ENCODE measurements around the gene MNAT1. TPM values are rescaled to one million over a fixed set of nuclear protein-coding genes. Genes with fewer than 3 reads are reported as not detected.
"Not testable (repeated sequence)": the region's sequence is repeated elsewhere in the genome, so short reads cannot be mapped to it uniquely, and the experiment has no call there.

MNAT1 gene
- total and polyA plus RNA-seq, 2 experiments from 2014 or later: 34.4 to 60.9 TPM

DNA sequence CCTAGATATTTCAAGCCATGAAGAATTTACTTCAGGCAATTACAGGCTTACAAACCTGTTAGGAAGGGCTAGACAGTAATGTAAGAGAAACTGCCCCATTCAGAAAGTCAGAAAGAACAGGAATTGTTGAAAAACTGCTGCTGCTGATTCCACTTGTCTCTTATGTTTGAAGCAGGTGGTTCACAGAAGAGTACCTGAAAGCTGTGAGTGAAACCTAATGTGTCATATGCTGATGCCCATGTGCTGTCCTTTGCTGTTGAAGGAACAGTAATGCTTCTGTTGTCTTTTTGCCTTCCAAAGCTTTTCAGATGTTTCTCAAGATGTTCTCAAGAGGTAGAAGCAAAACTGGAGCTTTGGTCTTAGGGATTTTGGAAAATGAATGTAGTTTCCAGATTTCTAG is 39.0 kb downstream of the MNAT1 start:
- Histone ChIP-seq H3K9me3 (ENCODE audit: low read depth) (no peaks in the 10 kb centered on the region), H3K4me2 (no peak overlapping the region), H3K79me2 (peaks cover 85% of the 10 kb centered on the region), H3K27me3 (no peaks in the 10 kb centered on the region), H2AFZ (no peak overlapping the region), H3K9me2 (replicated peaks; ENCODE audit: insufficient read depth) (no peaks in the 10 kb centered on the region), H3K4me1 (ENCODE audit: insufficient read depth) (no peaks in the 10 kb centered on the region), H3K36me3 (replicated peaks; ENCODE audit: insufficient read depth, low read depth) (no peaks in the 10 kb centered on the region), H3K27ac (no peak overlapping the region), H4K20me1 (ENCODE audit: insufficient read depth, poor library complexity, severe bottlenecking) (peaks cover 2% of the 10 kb centered on the region), H3K4me3 (no peak overlapping the region)
- TF ChIP-seq EZH2phosphoT487 (IDR thresholded peaks at IDR 0.05; ENCODE audit: low read depth, severe bottlenecking, unreplicated experiment) (no peak), EZH2 (IDR thresholded peaks at IDR 0.05; ENCODE audit: borderline replicate concordance) (no peak), CTCF (IDR thresholded peaks at IDR 0.05; ENCODE audit: poor library complexity) (no peak)
- DNase-seq (ENCODE audit: low spot score): no peak

- Histone ChIP-seq H3K9me2 (replicated peaks; ENCODE audit: insufficient read depth) (no peaks in the 10 kb centered on the region), H3K9me3 (ENCODE audit: low read depth) (no peaks in the 10 kb centered on the region), H3K27me3 (no peaks in the 10 kb centered on the region), H3K4me1 (ENCODE audit: insufficient read depth) (no peaks in the 10 kb centered on the region), H3K79me2 (peaks cover 73% of the 10 kb centered on the region), H3K4me2 (no peak overlapping the region), H3K4me3 (no peak overlapping the region), H3K36me3 (replicated peaks; ENCODE audit: insufficient read depth, low read depth) (no peaks in the 10 kb centered on the region), H3K27ac (no peak overlapping the region), H2AFZ (no peak overlapping the region), H4K20me1 (ENCODE audit: insufficient read depth, poor library complexity, severe bottlenecking) (peaks cover 2% of the 10 kb centered on the region)
- TF ChIP-seq CTCF (IDR thresholded peaks at IDR 0.05; ENCODE audit: poor library complexity) (no peak), EZH2phosphoT487 (IDR thresholded peaks at IDR 0.05; ENCODE audit: low read depth, severe bottlenecking, unreplicated experiment) (no peak), EZH2 (IDR thresholded peaks at IDR 0.05; ENCODE audit: borderline replicate concordance) (no peak)
- DNase-seq (ENCODE audit: low spot score): no peak
Observed at GRCh38 chr14:60775296-60775695, 40.7 kb downstream of the MNAT1 start.

DNA sequence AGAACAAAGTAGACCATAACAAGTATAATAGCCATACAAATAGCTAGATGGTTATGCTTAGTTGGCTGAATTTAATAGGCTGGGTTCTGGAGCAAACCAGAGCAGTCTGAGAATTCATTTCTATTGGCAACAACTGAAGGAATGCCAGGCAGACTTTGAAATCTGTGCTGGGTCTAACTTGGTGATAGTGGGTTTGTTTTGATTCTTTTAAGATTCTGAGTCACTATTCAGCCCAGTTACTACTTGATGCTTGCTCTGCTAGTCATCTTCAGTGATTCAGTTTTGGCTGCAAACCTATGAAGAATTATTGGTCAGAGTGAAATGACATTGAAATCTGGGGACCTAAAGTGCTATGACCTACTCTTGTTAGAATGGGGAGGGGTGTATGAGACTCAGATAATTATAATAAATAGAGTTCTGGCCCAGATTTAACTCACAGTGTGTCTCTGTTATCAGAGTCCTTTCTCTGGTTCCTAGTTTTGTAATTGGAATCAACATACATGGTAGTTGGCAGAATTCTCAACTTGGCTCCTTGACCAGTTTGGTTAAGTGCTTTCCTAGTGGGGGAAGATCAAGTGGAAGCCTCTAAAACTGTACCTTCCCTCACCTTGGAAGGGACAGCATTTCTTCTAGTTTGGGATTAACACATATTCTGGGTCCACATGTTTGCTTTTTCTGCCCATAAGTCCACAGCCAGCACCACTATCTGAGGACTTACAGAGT is 43.5 kb downstream of the MNAT1 start:
- Histone ChIP-seq H3K27ac (no peak overlapping the region), H2AFZ (no peak overlapping the region), H3K4me3 (no peak overlapping the region), H3K36me3 (replicated peaks; ENCODE audit: insufficient read depth, low read depth) (no peaks in the 10 kb centered on the region), H3K4me1 (ENCODE audit: insufficient read depth) (no peaks in the 10 kb centered on the region), H3K27me3 (no peaks in the 10 kb centered on the region), H3K4me2 (no peak overlapping the region), H3K9me3 (ENCODE audit: low read depth) (no peaks in the 10 kb centered on the region), H3K79me2 (peaks cover 66% of the 10 kb centered on the region), H3K9me2 (replicated peaks; ENCODE audit: insufficient read depth) (no peaks in the 10 kb centered on the region), H4K20me1 (ENCODE audit: insufficient read depth, poor library complexity, severe bottlenecking) (peaks cover 2% of the 10 kb centered on the region)
- no peak for TF ChIP-seq CTCF (IDR thresholded peaks at IDR 0.05; ENCODE audit: poor library complexity)
- no peak for DNase-seq (ENCODE audit: low spot score)

DNA sequence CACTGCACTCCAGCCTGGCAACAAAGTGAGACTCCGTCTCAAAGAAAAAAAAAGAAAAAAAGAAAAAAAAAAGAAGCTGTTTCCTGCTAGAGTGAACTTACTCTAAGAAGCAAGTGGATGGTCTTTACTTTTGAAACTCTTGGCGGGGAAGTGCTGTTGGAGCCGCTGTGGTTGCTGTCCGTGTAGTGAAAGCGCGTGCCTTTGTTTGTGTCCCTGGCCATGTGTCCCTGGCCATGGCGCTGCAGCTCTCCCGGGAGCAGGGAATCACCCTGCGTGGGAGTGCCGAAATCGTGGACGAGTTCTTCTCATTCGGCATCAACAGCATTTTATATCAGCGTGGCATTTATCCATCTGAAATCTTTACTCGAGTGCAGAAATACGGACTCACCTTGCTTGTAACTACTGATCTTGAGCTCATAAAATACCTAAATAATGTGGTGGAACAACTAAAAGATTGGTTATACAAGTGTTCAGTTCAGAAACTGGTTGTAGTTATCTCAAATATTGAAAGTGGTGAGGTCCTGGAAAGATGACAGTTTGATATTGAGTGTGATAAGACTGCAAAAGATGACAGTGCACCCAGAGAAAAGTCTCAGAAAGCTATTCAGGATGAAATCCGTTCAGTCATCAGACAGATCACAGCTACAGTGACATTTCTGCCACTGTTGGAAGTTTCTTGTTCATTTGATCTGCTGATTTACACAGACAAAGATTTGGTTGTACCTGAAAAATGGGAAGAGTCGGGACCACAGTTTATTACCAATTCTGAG is 45.4 kb downstream of the MNAT1 start:
- H3K79me2 ChIP-seq: peaks cover 55% of the 10 kb centered on the region
- not testable (repeated sequence) for H3K4me3 ChIP-seq; H3K9me3 ChIP-seq (ENCODE audit: low read depth); H4K20me1 ChIP-seq (ENCODE audit: insufficient read depth, poor library complexity, severe bottlenecking); H3K9me2 ChIP-seq (replicated peaks; ENCODE audit: insufficient read depth); H3K4me1 ChIP-seq (ENCODE audit: insufficient read depth); H3K4me2 ChIP-seq; H2AFZ ChIP-seq; DNase-seq (ENCODE audit: low spot score); H3K27ac ChIP-seq; H3K36me3 ChIP-seq (replicated peaks; ENCODE audit: insufficient read depth, low read depth); H3K27me3 ChIP-seq
- 95% methylated on average over 18 of the region's 18 CpGs for WGBS (ENCODE audit: low lambda C conversion rate, missing lambda C conversion rate)

DNA sequence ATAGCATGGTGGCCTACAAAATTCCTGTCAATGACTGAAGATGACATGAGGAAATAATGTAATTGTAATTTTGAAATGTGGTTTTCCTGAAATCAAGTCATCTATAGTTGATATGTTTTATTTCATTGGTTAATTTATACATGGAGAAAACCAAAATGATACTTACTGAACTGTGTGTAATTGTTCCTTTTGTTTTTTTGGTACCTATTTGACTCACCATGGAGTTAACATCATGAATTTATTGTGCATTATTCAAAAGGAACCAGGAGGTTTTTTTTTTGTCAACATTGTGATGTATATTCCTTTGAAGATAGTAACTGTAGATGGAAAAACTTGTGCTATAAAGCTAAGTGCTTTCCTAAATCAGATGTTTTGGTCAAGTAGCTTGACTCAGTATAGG is 46.0 kb downstream of the MNAT1 start:
- not testable (repeated sequence) for H3K27me3 ChIP-seq; DNase-seq (ENCODE audit: low spot score); H3K9me3 ChIP-seq (ENCODE audit: low read depth); H3K4me2 ChIP-seq; H3K9me2 ChIP-seq (replicated peaks; ENCODE audit: insufficient read depth); H3K4me3 ChIP-seq; H2AFZ ChIP-seq; H4K20me1 ChIP-seq (ENCODE audit: insufficient read depth, poor library complexity, severe bottlenecking); H3K4me1 ChIP-seq (ENCODE audit: insufficient read depth); H3K27ac ChIP-seq; H3K36me3 ChIP-seq (replicated peaks; ENCODE audit: insufficient read depth, low read depth)
- peaks cover 52% of the 10 kb centered on the region for H3K79me2 ChIP-seq

All from hepatocyte (in vitro differentiated cells).